Neural cell (in vitro differentiated cells): ENCODE data around the gene EIF4A3.

Experiments used
- CTCF ChIP-seq: fragments of 450-650 bp; IDR thresholded peaks from 2 replicates; pipeline ENCODE4 v1.5.1; 2014; ENCODE audit warnings: antibody characterized with exemption, mild to moderate bottlenecking, moderate library complexity; ENCODE audit not compliant: poor library complexity, severe bottlenecking
- MXI1 ChIP-seq: fragments of 450-650 bp; conservative IDR thresholded peaks from 2 replicates; pipeline ENCODE4 v1.6.1; 2014; ENCODE audit warnings: antibody characterized with exemption, mild to moderate bottlenecking; ENCODE audit not compliant: poor library complexity, severe bottlenecking
- POLR2AphosphoS5 ChIP-seq: IDR thresholded peaks from 2 replicates; pipeline ENCODE4 v1.6.1; 2012
- RAD21 ChIP-seq: fragments of 450-650 bp; conservative IDR thresholded peaks from 2 replicates; pipeline ENCODE4 v1.6.1; 2014; ENCODE audit warnings: antibody characterized with exemption, mild to moderate bottlenecking, moderate library complexity
- TF ChIP-seq, protein P1 (sequence below): IDR thresholded peaks from 2 replicates; pipeline ENCODE4 v1.6.1; 2012; ENCODE audit warnings: borderline replicate concordance

GRCh38 chr17:80173916-80174315, 27.0 kb upstream of the EIF4A3 start:
- TF ChIP-seq CTCF: no peak
- TF ChIP-seq, protein P1, sequence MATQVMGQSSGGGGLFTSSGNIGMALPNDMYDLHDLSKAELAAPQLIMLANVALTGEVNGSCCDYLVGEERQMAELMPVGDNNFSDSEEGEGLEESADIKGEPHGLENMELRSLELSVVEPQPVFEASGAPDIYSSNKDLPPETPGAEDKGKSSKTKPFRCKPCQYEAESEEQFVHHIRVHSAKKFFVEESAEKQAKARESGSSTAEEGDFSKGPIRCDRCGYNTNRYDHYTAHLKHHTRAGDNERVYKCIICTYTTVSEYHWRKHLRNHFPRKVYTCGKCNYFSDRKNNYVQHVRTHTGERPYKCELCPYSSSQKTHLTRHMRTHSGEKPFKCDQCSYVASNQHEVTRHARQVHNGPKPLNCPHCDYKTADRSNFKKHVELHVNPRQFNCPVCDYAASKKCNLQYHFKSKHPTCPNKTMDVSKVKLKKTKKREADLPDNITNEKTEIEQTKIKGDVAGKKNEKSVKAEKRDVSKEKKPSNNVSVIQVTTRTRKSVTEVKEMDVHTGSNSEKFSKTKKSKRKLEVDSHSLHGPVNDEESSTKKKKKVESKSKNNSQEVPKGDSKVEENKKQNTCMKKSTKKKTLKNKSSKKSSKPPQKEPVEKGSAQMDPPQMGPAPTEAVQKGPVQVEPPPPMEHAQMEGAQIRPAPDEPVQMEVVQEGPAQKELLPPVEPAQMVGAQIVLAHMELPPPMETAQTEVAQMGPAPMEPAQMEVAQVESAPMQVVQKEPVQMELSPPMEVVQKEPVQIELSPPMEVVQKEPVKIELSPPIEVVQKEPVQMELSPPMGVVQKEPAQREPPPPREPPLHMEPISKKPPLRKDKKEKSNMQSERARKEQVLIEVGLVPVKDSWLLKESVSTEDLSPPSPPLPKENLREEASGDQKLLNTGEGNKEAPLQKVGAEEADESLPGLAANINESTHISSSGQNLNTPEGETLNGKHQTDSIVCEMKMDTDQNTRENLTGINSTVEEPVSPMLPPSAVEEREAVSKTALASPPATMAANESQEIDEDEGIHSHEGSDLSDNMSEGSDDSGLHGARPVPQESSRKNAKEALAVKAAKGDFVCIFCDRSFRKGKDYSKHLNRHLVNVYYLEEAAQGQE: no peak
- no peak for TF ChIP-seq RAD21
- no peak for TF ChIP-seq MXI1
- no peak for TF ChIP-seq POLR2AphosphoS5
